HCT116 (cell line): ENCODE results near the gene CLDN12.

Experiments
- POLR2A ChIP-seq: IDR thresholded peaks from 2 replicates; pipeline ENCODE4 v1.7.0; 2011; ENCODE audit warnings: borderline replicate concordance; ENCODE audit not compliant: insufficient read depth, insufficient read length; ENCODE audit errors: extremely low read depth
- SP1 ChIP-seq: IDR thresholded peaks from 2 replicates; pipeline ENCODE4 v1.6.1; 2012; ENCODE audit warnings: low read depth
- TCF7L2 ChIP-seq: IDR thresholded peaks from 2 replicates; pipeline ENCODE4 v1.7.0; 2011; ENCODE audit warnings: borderline replicate concordance, inconsistent platforms; ENCODE audit not compliant: insufficient read depth, insufficient read length; ENCODE audit errors: extremely low read depth
- ZNF274 ChIP-seq: fragments of 200-500 bp; sonication (Bioruptor generic); IDR thresholded peaks from 2 replicates; pipeline ENCODE4 v1.6.1; 2014; ENCODE audit warnings: mild to moderate bottlenecking, low read depth, low read length, inconsistent platforms
- TF ChIP-seq, protein P1 (sequence below): IDR thresholded peaks from 2 replicates; pipeline ENCODE4 v1.6.1; 2012
- TF ChIP-seq, protein P2 (sequence below), 3 experiments: fragments of 200-600 bp in 1 of 3; sonication (generic) in 1 of 3; IDR thresholded peaks in 2 of 3; conservative IDR thresholded peaks in 1 of 3; 2 replicates each; pipeline ENCODE4 v1.5.1; 2012 to 2017; ENCODE audit warnings: low read depth in 2 of 3, low read length in 2 of 3, antibody characterized with exemption in 1 of 3, borderline replicate concordance in 1 of 3, control low read depth in 1 of 3, mild to moderate bottlenecking in 1 of 3, mixed read lengths in 1 of 3, mixed run types in 1 of 3, moderate library complexity in 1 of 3; ENCODE audit not compliant: insufficient read depth in 1 of 3

DNA sequence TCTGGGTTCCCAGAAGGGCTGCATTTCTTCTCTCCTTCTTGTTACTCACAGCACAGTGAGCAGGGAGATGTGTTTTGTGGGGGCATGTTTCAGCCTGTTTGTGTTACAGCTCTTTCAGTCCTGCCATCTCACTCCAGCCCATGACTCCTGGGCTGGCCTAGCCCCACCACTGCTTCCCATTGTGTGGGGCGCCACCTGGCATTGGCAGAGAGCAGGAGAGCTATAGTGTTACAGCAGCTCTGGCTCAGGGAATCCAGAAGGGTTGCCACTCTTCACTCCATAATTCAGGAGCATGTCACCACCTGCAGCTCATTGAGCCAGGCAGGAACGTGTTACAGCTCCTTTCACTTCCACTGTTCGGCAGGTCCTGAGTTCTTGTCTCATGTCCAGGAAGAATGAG, 30.0 kb downstream of the CLDN12 start:
- TF ChIP-seq, protein P1, sequence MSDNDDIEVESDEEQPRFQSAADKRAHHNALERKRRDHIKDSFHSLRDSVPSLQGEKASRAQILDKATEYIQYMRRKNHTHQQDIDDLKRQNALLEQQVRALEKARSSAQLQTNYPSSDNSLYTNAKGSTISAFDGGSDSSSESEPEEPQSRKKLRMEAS = no peak
- TF ChIP-seq, protein P2, sequence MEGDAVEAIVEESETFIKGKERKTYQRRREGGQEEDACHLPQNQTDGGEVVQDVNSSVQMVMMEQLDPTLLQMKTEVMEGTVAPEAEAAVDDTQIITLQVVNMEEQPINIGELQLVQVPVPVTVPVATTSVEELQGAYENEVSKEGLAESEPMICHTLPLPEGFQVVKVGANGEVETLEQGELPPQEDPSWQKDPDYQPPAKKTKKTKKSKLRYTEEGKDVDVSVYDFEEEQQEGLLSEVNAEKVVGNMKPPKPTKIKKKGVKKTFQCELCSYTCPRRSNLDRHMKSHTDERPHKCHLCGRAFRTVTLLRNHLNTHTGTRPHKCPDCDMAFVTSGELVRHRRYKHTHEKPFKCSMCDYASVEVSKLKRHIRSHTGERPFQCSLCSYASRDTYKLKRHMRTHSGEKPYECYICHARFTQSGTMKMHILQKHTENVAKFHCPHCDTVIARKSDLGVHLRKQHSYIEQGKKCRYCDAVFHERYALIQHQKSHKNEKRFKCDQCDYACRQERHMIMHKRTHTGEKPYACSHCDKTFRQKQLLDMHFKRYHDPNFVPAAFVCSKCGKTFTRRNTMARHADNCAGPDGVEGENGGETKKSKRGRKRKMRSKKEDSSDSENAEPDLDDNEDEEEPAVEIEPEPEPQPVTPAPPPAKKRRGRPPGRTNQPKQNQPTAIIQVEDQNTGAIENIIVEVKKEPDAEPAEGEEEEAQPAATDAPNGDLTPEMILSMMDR (IDR thresholded peaks at IDR 0.05 in 2 of 3, conservative IDR thresholded peaks at IDR 0.05 in 1 of 3; ENCODE audit: borderline replicate concordance in 1 of 3, insufficient read depth in 1 of 3, low read depth in 2 of 3, low read length in 2 of 3) = no peak
- TF ChIP-seq ZNF274 = no peak
- no peak for TF ChIP-seq TCF7L2
- TF ChIP-seq POLR2A = no peak
- TF ChIP-seq SP1 = no peak
